CD1c-positive myeloid dendritic cell (primary cell): Measurements from ENCODE around the gene SCYL3.
"Not testable (repeated sequence)": the region's sequence is repeated elsewhere in the genome, so short reads cannot be mapped to it uniquely, and the experiment has no call there.

Source experiments
- DNase-seq: peaks from one replicate; pipeline ENCODE4 v3.0.0-alpha.2; 2016; ENCODE audit errors: extremely low spot score

SCYL3 gene, protein sequence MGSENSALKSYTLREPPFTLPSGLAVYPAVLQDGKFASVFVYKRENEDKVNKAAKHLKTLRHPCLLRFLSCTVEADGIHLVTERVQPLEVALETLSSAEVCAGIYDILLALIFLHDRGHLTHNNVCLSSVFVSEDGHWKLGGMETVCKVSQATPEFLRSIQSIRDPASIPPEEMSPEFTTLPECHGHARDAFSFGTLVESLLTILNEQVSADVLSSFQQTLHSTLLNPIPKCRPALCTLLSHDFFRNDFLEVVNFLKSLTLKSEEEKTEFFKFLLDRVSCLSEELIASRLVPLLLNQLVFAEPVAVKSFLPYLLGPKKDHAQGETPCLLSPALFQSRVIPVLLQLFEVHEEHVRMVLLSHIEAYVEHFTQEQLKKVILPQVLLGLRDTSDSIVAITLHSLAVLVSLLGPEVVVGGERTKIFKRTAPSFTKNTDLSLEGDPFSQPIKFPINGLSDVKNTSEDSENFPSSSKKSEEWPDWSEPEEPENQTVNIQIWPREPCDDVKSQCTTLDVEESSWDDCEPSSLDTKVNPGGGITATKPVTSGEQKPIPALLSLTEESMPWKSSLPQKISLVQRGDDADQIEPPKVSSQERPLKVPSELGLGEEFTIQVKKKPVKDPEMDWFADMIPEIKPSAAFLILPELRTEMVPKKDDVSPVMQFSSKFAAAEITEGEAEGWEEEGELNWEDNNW

DNA sequence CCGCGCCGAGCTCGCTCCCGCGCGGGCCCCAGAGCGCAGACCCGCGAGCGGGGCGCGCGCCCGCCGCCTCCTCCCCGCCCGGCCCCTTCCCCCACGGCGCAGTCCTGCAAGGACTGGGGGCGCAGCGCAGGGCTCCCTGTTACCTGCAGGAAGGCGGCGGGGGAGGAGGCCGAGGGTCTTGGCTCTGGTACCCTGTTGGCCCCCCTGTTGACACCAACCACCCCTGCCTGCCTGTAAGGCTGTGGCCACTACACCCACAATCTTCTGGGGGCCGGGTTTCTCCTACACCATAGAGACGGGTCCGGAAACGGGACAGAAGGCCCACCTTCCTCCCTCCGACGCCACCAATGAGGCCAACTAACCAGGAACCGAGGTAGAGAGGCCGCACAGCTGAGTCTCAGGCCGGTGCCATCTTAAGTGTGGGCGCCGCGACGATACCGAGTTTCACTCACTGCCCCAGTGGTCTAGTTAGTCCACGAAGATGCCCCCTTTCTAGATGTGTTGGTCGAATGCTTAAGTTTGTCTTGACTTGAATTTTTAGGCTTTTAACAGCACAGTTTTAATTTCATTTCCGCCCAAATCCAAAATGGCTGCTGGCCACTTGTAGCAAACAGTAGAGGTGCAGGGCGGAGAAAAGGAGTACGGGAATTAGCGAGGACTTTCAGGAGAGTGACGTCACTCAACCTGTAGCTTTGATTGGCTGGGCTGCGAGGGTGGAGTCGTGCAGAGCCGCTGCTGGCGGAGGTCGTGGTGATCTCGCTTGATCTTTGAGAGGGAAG is at the start of gene SCYL3:
Gene SCYL3, minus strand, starts transcription at position 252 of the 779 bp plus-strand sequence. CDS start 5,056 bp downstream, outside the sequence.
- DNase-seq: peak; percentile 97

DNA sequence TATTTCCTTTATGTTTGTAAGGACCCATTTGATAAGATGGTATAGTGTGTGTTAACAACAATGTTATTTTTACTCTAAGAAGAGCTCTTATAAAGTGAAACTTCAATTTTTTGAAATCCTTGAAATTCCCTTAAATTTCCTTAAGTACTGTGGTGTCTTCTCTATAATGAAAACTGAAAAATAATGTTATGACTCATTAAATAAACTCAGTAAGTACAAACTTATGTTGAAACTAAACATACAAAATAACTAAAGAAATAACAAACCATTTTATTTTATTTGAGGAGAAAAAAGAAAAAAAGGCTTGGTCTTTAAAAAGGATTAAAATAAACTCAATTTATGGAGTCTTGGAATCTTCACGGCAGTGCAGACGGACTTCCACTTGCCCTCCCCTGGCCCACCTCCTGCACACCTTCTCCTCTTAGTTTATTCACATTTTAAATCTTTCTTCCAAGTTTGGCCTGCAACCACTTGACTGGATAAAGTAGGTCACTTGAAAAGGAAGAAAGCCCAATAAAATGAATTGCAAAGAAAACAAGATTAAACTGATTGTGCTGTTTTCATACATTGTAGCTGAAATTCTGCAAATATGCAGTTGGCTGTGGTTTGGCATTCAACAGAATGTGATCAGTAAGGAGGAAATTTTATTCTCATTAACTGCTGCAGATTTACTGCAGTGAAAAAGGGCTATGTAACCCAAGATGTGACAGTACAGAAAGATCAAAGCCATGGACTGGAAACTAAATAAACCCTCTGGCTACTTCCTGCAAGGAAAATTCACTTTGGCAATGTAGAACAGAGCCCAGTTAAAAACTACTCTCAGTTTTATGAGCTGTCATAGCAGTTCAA is 48.5 kb upstream of the SCYL3 start:
- DNase-seq: no peak

DNA sequence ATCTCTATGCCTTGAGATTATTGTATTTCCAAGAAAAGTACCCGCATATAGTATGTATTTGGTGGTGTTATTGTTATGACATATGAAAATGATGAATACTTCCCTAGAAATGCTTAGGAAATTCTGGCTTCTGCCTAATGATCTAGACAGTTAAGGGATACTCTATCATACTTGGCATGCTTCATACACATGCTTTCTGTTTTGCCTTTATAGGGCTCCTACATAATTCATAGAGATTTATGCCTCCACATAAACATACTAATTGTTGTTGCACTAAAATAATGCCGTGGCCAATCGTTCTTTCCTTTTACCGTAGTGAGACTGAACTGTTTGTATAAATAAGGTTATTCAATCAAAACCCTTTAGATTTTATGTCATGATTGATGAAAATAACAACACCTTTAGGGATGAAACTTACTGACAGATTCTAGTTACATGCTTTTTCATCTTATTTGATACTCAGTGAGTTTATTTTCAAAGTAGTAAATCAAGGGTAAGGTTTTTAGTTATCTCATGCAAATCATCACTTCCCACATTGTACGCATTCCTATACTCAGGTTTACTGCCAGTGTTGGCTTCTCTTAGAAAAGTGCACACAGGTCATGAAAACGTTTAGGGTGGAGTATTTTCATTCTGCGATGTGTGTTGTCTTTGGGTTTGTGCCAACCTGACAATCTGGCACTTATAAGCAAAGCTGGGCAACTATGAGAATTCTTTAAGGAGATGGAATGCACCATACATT is 40.5 kb upstream of the SCYL3 start:
- no peak for DNase-seq

DNA sequence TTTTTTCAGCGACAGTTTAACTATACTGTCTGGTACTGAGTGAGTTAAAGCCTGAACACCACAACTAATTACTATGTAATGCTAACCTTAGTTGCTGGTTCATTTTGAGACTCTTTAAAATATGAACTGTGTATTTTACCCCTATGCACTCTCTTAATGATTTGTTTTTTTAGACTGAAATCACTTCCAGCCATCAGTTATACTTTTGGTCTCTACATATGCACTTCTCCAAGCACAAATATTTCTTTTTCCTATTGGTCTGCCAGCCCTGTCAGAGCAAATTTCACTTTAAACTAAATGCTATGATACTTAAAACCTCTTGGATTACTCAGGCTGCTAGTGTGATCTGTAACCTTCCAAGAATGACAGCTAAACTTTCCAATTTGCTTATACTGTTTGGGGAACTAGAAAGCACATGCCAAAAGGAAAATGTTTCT is 38.1 kb upstream of the SCYL3 start:
- no peak for DNase-seq

GRCh38 chr1:169929210-169929526 is 35.5 kb upstream of the SCYL3 start:
- no peak for DNase-seq

DNA sequence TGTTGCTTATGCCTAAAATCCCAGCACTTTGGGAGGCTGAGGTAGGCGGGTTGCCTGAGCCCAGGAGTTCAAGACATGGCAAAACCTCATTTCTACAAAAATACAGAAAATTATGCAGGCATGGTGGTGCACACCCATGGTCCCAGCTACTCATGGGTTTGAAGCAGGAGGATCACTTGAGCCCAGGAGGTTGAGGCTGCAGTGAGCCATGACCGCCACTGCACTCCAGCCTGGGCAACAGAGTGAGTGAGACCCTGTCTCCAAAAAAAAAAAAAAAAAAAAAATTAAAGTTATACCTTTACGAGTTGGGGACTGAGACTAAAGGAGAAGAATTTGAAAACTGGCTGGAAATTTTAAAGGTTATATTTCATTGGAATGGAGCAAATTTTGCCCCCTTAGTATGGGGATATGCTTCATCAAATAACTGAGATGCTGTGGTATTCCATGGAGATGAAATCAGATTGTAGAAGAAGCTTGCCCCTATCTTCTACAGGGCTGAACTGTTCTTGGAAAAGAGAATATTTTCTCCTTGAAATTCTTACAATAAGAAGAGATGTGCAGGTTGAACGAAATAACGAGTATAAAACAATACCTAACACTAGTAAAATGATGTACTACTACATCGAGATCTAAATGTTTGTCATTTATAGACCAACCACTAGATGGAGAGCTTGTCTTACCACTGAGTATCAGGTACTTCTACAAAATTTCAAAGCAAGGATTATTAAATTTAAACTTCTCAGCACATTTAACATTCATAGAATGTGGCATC is 34.9 kb upstream of the SCYL3 start:
- DNase-seq: peak; percentile 55

- DNase-seq: no peak
Measured at GRCh38 chr1:169925505-169926482, 32.1 kb upstream of the SCYL3 start.

DNA sequence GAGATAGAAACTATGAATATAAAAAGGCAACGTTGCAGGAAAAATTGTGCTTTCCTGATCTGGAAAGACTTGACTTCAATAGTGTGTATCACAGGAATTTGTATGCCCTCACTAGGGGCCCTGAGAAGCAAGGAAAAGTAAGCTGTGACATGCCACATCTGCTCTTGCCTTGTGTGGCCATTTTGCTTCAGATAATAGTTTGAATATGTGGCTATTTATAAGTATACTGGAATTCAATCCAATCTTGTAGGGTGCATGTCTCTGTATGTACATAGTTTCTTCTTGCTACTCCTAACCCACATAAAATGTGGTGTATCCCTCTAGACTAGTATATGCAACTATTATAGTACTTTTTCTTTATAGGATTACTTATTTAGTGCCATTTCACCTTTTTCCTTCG is 31.1 kb upstream of the SCYL3 start:
- DNase-seq: no peak

DNA sequence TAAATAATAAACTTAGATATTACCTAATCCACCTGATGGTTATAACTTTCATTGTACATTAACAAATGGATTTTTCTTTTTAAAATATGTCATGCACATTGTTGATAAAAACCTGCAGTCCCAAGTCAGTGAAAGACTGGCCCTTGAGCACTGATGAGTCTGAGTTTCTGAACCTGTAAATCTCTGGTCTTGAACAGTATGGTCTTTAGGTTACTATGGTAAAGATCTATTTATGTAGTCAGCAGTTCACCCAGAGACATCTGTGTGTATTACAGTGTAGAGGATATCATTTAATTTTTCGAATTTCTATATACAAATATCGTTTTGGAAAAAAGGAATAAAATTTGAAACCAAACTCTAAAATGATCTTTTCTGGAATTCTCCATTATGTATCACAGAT is 30.4 kb upstream of the SCYL3 start:
- DNase-seq: no peak

- DNase-seq: no peak
Measured at GRCh38 chr1:169921080-169921479, 27.4 kb upstream of the SCYL3 start.

GRCh38 chr1:169918927-169919326 is 25.2 kb upstream of the SCYL3 start:
- no peak for DNase-seq

GRCh38 chr1:169918220-169918619 is 24.5 kb upstream of the SCYL3 start:
- not testable (repeated sequence) for DNase-seq

DNA sequence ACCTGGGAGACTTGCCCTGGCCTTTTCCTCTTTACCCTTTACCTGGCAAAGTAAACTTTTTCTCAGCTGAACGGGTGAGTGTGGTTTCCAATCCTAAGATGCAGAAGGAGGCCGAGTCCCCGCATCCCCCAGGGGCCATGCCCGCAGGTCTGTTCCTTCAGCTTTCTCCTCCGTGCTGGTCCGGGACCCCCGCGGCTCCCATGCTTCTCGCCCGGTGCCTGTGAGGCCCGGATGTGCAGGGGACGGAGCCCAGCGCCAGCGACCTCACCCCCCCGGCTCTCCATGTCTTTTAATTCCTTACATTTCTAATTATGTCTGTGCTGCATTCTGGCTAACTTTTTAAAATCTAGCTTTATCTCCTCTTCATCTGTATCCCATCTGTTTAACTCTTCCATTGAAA is 21.5 kb upstream of the SCYL3 start:
- no peak for DNase-seq

DNA sequence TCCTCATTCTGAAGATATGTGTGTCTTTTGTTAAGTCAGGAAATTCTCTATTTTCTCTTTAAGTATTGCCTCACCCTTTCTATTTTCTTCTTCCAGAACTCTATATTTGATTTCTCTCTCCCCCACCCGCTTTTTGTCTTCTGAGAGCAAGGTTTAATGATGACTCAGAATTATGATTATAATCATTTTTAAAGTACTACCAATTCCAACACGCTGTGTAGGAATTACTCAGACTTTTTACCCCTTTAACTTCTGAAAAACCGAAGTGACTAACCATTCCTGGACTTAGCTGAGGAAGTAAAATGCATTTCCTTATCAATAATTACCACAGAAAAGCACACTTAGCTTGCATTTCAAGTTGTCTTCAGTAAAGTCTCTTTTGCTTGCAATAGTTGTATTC is 20.8 kb upstream of the SCYL3 start:
- no peak for DNase-seq

DNA sequence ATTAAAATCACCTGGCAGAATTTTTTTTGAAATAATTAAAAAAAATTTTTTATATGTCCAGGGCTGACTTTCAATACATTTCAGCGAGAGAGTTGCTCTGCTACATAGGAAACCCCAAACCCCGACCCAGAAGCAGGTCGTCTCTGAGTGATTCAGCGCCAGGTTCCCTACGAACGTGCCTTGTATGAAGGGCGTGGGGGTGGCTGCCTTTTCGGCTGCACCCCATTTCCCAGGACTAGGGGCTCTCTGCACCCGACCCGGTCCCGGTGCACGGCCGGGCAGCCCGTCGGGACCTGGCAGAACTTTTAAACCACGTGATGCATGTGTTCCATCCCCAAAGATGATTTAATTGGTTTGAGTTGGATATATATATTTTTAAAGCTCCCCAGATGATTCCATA is 15.8 kb upstream of the SCYL3 start:
- DNase-seq: no peak

DNA sequence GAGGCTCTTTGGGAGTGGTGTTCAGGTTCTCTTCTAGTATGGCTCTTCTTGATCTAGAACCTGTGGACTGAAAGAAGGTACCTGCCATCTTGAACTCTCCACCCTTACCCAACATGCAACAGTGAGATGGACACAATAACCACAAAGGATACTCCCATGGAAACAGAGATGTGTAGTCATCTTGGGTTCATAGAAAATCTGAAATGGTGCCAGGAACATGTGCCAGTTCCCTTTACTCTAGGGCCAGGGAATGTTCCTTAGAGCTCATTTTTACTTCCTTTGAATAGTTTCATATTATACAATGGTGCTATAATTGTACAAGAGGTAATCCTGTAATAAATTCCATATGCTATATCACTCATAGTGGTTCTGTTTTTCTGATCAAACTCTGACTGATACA is 13.2 kb upstream of the SCYL3 start:
- peak; percentile 25 for DNase-seq

- DNase-seq: no peak
Measured at GRCh38 chr1:169904834-169905233, 11.1 kb upstream of the SCYL3 start.

- no peak for DNase-seq
Measured at GRCh38 chr1:169902751-169903150, 9.1 kb upstream of the SCYL3 start.

DNA sequence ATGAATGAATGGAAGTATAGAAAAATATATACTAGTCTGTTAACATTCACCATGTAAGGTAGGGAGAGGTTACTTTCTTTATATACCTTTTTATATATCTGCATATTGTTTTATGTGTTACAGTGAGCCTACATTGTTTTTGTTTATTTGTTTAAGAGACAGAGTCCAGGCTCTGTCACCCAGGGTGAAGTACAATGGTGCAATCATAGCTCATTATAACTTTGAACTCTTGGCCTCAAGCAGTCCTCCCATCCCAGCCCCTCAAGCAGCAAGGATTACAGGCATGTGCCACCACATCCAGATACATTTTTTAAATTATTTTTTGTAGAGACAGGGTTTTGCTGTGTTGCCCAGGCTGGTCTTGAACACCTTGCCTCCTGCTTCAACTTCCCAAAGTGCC is 7.4 kb upstream of the SCYL3 start:
- no peak for DNase-seq
